ENCODE data around the gene NIPSNAP2. TPM values are rescaled to one million over a fixed set of nuclear protein-coding genes. Genes with fewer than 3 reads are reported as not detected.

Gene NIPSNAP2
- total RNA-seq, 4 donors from 2014 or later: 51.8 to 80.6 (median 69.9) TPM

Other genes with a start within 250 kb of the NIPSNAP2 start
- gene SEPTIN14, start 101.8 kb upstream of the NIPSNAP2 start, total RNA-seq: not detected
- 10 to 100 TPM in 1 of 4 donors, 1 to 10 TPM in 2, under 1 TPM in 1; 0.26 to 28.4 (median 6.7) TPM for gene ZNF713, start 77.1 kb upstream of the NIPSNAP2 start, total RNA-seq
- 10 to 100 TPM in 2 of 4 donors, 1 to 10 TPM in 2; 3.2 to 20.9 (median 8.0) TPM for gene MRPS17, start 12.7 kb upstream of the NIPSNAP2 start, total RNA-seq
- gene PSPH, start 86.9 kb downstream of the NIPSNAP2 start, total RNA-seq: 10 to 100 TPM in 3 of 4 donors, 1 to 10 TPM in 1; 4.5 to 25.6 (median 16.7) TPM
- 100 to 1,000 TPM in 3 of 4 donors, 10 to 100 TPM in 1; 88.0 to 255 (median 194) TPM for gene CCT6A, start 87.2 kb downstream of the NIPSNAP2 start, total RNA-seq
- 100 to 1,000 TPM in 2 of 4 donors, 10 to 100 TPM in 2; 61.2 to 110 (median 86.5) TPM for gene SUMF2, start 99.7 kb downstream of the NIPSNAP2 start, total RNA-seq
- gene PHKG1, start 128.4 kb downstream of the NIPSNAP2 start, total RNA-seq: 1 to 10 TPM in 1 of 4 donors, under 1 TPM in 1, not detected in 2; 0.97 to 4.7 TPM
- gene CHCHD2, start 141.9 kb downstream of the NIPSNAP2 start, total RNA-seq: 100 to 1,000 TPM; 193 to 900 (median 353) TPM
- not detected for gene NUPR2, start 151.8 kb downstream of the NIPSNAP2 start, total RNA-seq